ENCODE measurements around the gene ASPDH.

- TF ChIP-seq CTCF (IDR thresholded peaks at IDR 0.05): peak; percentile 97
- no peak for TF ChIP-seq ZFX (IDR thresholded peaks at IDR 0.05; ENCODE audit: borderline replicate concordance)
Measured at GRCh38 chr19:50537769-50538230, 24.1 kb upstream of the ASPDH start.

Data from 22Rv1 (cell line).